SK-N-SH treated with all-trans-retinoic acid at 6 μM for 48 hours (cell line): ENCODE measurements around the gene CD163.

Experiments used
- ARNTL ChIP-seq: fragments of 450-650 bp; formaldehyde crosslinking; IDR thresholded peaks from 2 replicates; pipeline ENCODE4 v1.5.0; 2020; ENCODE audit warnings: low read depth, mild to moderate bottlenecking, moderate library complexity, borderline replicate concordance
- ESRRG ChIP-seq: fragments of 250-450 bp; sonication (Bioruptor Pico); IDR thresholded peaks from 2 replicates; pipeline ENCODE4 v1.6.1; 2021; ENCODE audit warnings: mild to moderate bottlenecking
- PPARA ChIP-seq: fragments of 250-450 bp; sonication (Bioruptor Pico); IDR thresholded peaks from 2 replicates; pipeline ENCODE4 v1.5.0; 2020; ENCODE audit warnings: mild to moderate bottlenecking, borderline replicate concordance
- TOX ChIP-seq: fragments of 250-450 bp; sonication (Bioruptor Pico); IDR thresholded peaks from 2 replicates; pipeline ENCODE4 v1.8.0; 2021; ENCODE audit warnings: mild to moderate bottlenecking, moderate library complexity, borderline replicate concordance
- TF ChIP-seq, protein P1 (sequence below): fragments of 250-450 bp; sonication (Bioruptor Pico); IDR thresholded peaks from 2 replicates; pipeline ENCODE4 v1.5.1; 2021; ENCODE audit warnings: mild to moderate bottlenecking, moderate library complexity

GRCh38 chr12:7433276-7433822 lies 70.2 kb downstream of the CD163 start:
- TF ChIP-seq PPARA (CRISPR knock-in tag) (no peak), TOX (no peak), ESRRG (CRISPR knock-in tag) (no peak), ARNTL (CRISPR knock-in tag) (no peak)
- TF ChIP-seq, protein P1, sequence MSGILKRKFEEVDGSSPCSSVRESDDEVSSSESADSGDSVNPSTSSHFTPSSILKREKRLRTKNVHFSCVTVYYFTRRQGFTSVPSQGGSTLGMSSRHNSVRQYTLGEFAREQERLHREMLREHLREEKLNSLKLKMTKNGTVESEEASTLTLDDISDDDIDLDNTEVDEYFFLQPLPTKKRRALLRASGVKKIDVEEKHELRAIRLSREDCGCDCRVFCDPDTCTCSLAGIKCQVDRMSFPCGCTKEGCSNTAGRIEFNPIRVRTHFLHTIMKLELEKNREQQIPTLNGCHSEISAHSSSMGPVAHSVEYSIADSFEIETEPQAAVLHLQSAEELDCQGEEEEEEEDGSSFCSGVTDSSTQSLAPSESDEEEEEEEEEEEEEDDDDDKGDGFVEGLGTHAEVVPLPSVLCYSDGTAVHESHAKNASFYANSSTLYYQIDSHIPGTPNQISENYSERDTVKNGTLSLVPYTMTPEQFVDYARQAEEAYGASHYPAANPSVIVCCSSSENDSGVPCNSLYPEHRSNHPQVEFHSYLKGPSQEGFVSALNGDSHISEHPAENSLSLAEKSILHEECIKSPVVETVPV: no peak
